H9 (cell line): Measurements from ENCODE around the gene TMEM92. TPM values are rescaled to one million over a fixed set of nuclear protein-coding genes. Genes with fewer than 3 reads are reported as not detected.

ENCODE experiments used
- DNase-seq: peaks from one replicate; pipeline ENCODE4 v3.0.0-alpha.2; 2017
- H2AFZ ChIP-seq: one replicate; pipeline ENCODE4 v1.6.1; 2013; ENCODE audit warnings: mild to moderate bottlenecking, low read length, control low read depth, moderate library complexity
- H2AK5ac ChIP-seq: 2 replicates; pipeline ENCODE4 v1.6.1; 2013; ENCODE audit warnings: low read length, control low read depth, mixed read lengths; ENCODE audit not compliant: insufficient read length
- H2BK120ac ChIP-seq: one replicate; pipeline ENCODE4 v1.6.1; 2013; ENCODE audit warnings: low read depth, mild to moderate bottlenecking, low read length, control low read depth, inconsistent platforms; ENCODE audit not compliant: poor library complexity, severe bottlenecking
- H2BK12ac ChIP-seq: 2 replicates; pipeline ENCODE4 v1.6.1; 2013; ENCODE audit warnings: low read length, control low read depth, mixed read lengths, low read depth; ENCODE audit not compliant: insufficient read length
- H2BK15ac ChIP-seq: 2 replicates; pipeline ENCODE4 v1.6.1; 2013; ENCODE audit warnings: low read depth, low read length, control low read depth
- H2BK20ac ChIP-seq: one replicate; pipeline ENCODE4 v1.6.1; 2013; ENCODE audit warnings: low read depth, mild to moderate bottlenecking, low read length, control low read depth, inconsistent platforms; ENCODE audit not compliant: poor library complexity, severe bottlenecking
- H2BK5ac ChIP-seq: 2 replicates; pipeline ENCODE4 v1.6.1; 2013; ENCODE audit warnings: low read length, control low read depth, mixed read lengths; ENCODE audit not compliant: insufficient read length
- H3K14ac ChIP-seq: 2 replicates; pipeline ENCODE4 v1.6.1; 2013; ENCODE audit warnings: low read length, control low read depth; ENCODE audit not compliant: insufficient read depth
- H3K18ac ChIP-seq: 2 replicates; pipeline ENCODE4 v1.6.1; 2013; ENCODE audit warnings: low read depth, mild to moderate bottlenecking, mixed read lengths, low read length, control low read depth; ENCODE audit not compliant: insufficient read length
- H3K23ac ChIP-seq: 2 replicates; pipeline ENCODE4 v1.6.1; 2013; ENCODE audit warnings: low read length, control low read depth, mixed read lengths, low read depth; ENCODE audit not compliant: insufficient read length
- H3K23me2 ChIP-seq: 2 replicates; pipeline ENCODE4 v1.6.1; 2013; ENCODE audit warnings: low read depth, mild to moderate bottlenecking, mixed read lengths, low read length, control low read depth; ENCODE audit not compliant: insufficient read length, poor library complexity, severe bottlenecking
- H3K27ac ChIP-seq: 2 replicates; pipeline ENCODE4 v1.5.1; 2013; ENCODE audit warnings: low read length, control low read depth, mixed read lengths, low read depth; ENCODE audit not compliant: insufficient read length
- H3K27me3 ChIP-seq: 2 replicates; pipeline ENCODE4 v1.6.1; 2013; ENCODE audit warnings: low read length, control low read depth, inconsistent platforms; ENCODE audit not compliant: insufficient read depth
- H3K4ac ChIP-seq: 2 replicates; pipeline ENCODE4 v1.6.1; 2013; ENCODE audit warnings: low read depth, mild to moderate bottlenecking, control low read depth, inconsistent platforms, low read length, moderate library complexity
- H3K4me1 ChIP-seq: 2 replicates; pipeline ENCODE4 v1.6.1; 2013; ENCODE audit warnings: low read length, control low read depth, inconsistent platforms; ENCODE audit not compliant: insufficient read depth
- H3K4me2 ChIP-seq: 2 replicates; pipeline ENCODE4 v1.6.1; 2013; ENCODE audit warnings: low read length, control low read depth, mixed read lengths; ENCODE audit not compliant: insufficient read length, insufficient read depth
- H3K56ac ChIP-seq: 2 replicates; pipeline ENCODE4 v1.6.1; 2013; ENCODE audit warnings: low read depth, mild to moderate bottlenecking, mixed read lengths, low read length, control low read depth; ENCODE audit not compliant: insufficient read length
- H3K79me1 ChIP-seq: 2 replicates; pipeline ENCODE4 v1.6.1; 2013; ENCODE audit warnings: low read depth, mild to moderate bottlenecking, moderate library complexity, low read length, control low read depth, inconsistent platforms; ENCODE audit not compliant: insufficient read depth, poor library complexity, severe bottlenecking
- H3K79me2 ChIP-seq: 2 replicates; pipeline ENCODE4 v1.6.1; 2013; ENCODE audit warnings: low read length, control low read depth, inconsistent platforms; ENCODE audit not compliant: insufficient read depth
- H3K9ac ChIP-seq: 2 replicates; pipeline ENCODE4 v1.6.1; 2013; ENCODE audit warnings: low read length, control low read depth, mixed read lengths; ENCODE audit not compliant: insufficient read length; ENCODE audit errors: extremely low read depth
- H3K9me3 ChIP-seq: one replicate; pipeline ENCODE4 v1.6.1; 2013; ENCODE audit warnings: low read depth, low read length, inconsistent platforms; ENCODE audit not compliant: control insufficient read depth
- H3T11ph ChIP-seq: one replicate; pipeline ENCODE4 v1.6.1; 2013; ENCODE audit warnings: mild to moderate bottlenecking, low read length, control low read depth, inconsistent platforms
- H4K20me1 ChIP-seq: one replicate; pipeline ENCODE4 v1.6.1; 2013; ENCODE audit not compliant: control insufficient read depth, insufficient read length, insufficient read depth
- H4K5ac ChIP-seq: 2 replicates; pipeline ENCODE4 v1.6.1; 2013; ENCODE audit warnings: low read depth, mild to moderate bottlenecking, mixed read lengths, low read length, control low read depth; ENCODE audit not compliant: insufficient read length
- H4K8ac ChIP-seq: replicated peaks from 2 replicates; pipeline ENCODE4 v1.6.1; 2013; ENCODE audit warnings: low read length, control low read depth, mixed read lengths, low read depth; ENCODE audit not compliant: insufficient read length
- H4K91ac ChIP-seq: 2 replicates; pipeline ENCODE4 v1.6.1; 2013; ENCODE audit warnings: low read depth, mild to moderate bottlenecking, moderate library complexity, mixed read lengths, low read length, control low read depth; ENCODE audit not compliant: insufficient read length
- H3K27ac Mint-ChIP-seq, 3 experiments: 2 replicates in 2 of 3; 3 replicates in 1 of 3; pipeline ENCODE4 v1.8.0; 2020 to 2021; ENCODE audit warnings: mixed read lengths in 3 of 3, mild to moderate bottlenecking in 1 of 3, moderate library complexity in 1 of 3
- H3K27me3 Mint-ChIP-seq: 2 replicates; pipeline ENCODE4 v1.8.0; 2021; ENCODE audit warnings: low read depth, mild to moderate bottlenecking, moderate library complexity, mixed read lengths
- H3K36me3 Mint-ChIP-seq, 3 experiments: 2 replicates in 2 of 3; 3 replicates in 1 of 3; pipeline ENCODE4 v1.8.0; 2020 to 2021; ENCODE audit warnings: low read depth in 3 of 3, mixed read lengths in 3 of 3; ENCODE audit not compliant: insufficient read depth in 1 of 3
- H3K4me1 Mint-ChIP-seq, 2 experiments: 2 replicates each; pipeline ENCODE4 v1.8.0; 2020; ENCODE audit warnings: mixed read lengths in 2 of 2
- H3K4me3 Mint-ChIP-seq, 2 experiments: 2 replicates in 1 of 2; 3 replicates in 1 of 2; pipeline ENCODE4 v1.8.0; 2020 to 2021; ENCODE audit warnings: mild to moderate bottlenecking in 2 of 2, mixed read lengths in 2 of 2, moderate library complexity in 1 of 2
- H3K9me3 Mint-ChIP-seq, 2 experiments: 2 replicates in 1 of 2; 3 replicates in 1 of 2; pipeline ENCODE4 v1.8.0; 2020; ENCODE audit warnings: mild to moderate bottlenecking in 2 of 2, mixed read lengths in 2 of 2, moderate library complexity in 1 of 2
- WGBS: extraction: QIAGEN DNeasy Blood & Tissue Kit; methylation state at CpG from one replicate; pipeline ENCODE4 v1.1.7; 2013; ENCODE audit warnings: missing lambda C conversion rate, low lambda C conversion rate, mixed read lengths; ENCODE audit not compliant: insufficient read length; ENCODE audit errors: extremely low coverage; 5-methylcytosine and 5-hydroxymethylcytosine counted together
- total RNA-seq: library from RNA; stranded (reverse); gene quantifications from 2 replicates; pipeline ENCODE4 v1.2.1, GENCODE V29; 2021
- TF ChIP-seq, protein P1 (sequence below): fragments of 200-600 bp; sonication (generic); conservative IDR thresholded peaks from 3 replicates; pipeline ENCODE4 v1.8.0; 2021; ENCODE audit warnings: antibody characterized with exemption, mild to moderate bottlenecking

TMEM92 gene
- total RNA-seq, 1 experiment from 2014 or later: 10.9 TPM

DNA sequence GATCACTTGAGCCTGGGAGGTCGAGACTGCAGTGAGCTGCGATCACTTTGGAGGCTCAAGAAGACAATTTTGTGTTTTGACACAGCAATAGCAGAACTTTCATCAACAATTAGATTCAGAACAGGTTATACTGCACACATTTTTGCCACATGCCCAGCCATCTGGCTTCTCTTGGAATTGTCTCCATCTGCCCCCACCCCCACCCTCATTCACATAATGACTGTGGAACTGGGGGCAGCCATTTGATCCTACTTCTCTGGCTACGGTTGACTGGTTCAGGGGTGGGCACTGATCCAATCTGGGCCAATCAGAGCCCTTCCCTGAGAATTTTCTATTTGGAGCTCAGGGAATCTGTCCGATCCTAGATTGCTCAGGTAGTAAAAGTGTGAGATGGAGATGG is 14.0 kb downstream of the TMEM92 start:
- no peak overlapping the region for H3K23ac ChIP-seq
- no peak overlapping the region for H4K91ac ChIP-seq
- no peaks in the 10 kb centered on the region; the same call in 1 of the 2 replicates for H3K27me3 ChIP-seq
- H2BK120ac ChIP-seq: no peak overlapping the region
- WGBS: no CpG with 5 or more reads among the region's 4 CpGs
- H3K79me1 ChIP-seq: no peaks in the 10 kb centered on the region
- no peak for DNase-seq
- H2BK20ac ChIP-seq: no peak overlapping the region
- no peak overlapping the region for H3K27ac Mint-ChIP-seq
- no peak overlapping the region for H2AFZ ChIP-seq
- H3T11ph ChIP-seq: no peak overlapping the region
- H3K36me3 Mint-ChIP-seq: peaks cover 2% of the 10 kb centered on the region in 3 experiments; a peak in 4 of 7 replicates
- no peak overlapping the region for H2BK12ac ChIP-seq
- H4K8ac ChIP-seq: no peak overlapping the region
- peaks cover 5% of the 10 kb centered on the region; the same call in 1 of the 2 replicates for H3K4me1 ChIP-seq
- H3K56ac ChIP-seq: no peak overlapping the region
- peaks cover 31 to 35% of the 10 kb centered on the region in 2 experiments for H3K4me1 Mint-ChIP-seq
- H2BK5ac ChIP-seq: no peak overlapping the region
- no peak overlapping the region for H3K4ac ChIP-seq
- no peak overlapping the region for H4K5ac ChIP-seq
- peaks cover 1 to 7% of the 10 kb centered on the region in 2 experiments; a peak in 3 of 5 replicates for H3K9me3 Mint-ChIP-seq
- no peaks in the 10 kb centered on the region for H4K20me1 ChIP-seq
- no peak overlapping the region for H3K4me3 Mint-ChIP-seq
- no peak overlapping the region for H3K27ac ChIP-seq
- H3K14ac ChIP-seq: no peak overlapping the region
- no peak overlapping the region for H2AK5ac ChIP-seq
- H3K9ac ChIP-seq: no peak overlapping the region
- no peaks in the 10 kb centered on the region for H3K9me3 ChIP-seq
- TF ChIP-seq, protein P1, sequence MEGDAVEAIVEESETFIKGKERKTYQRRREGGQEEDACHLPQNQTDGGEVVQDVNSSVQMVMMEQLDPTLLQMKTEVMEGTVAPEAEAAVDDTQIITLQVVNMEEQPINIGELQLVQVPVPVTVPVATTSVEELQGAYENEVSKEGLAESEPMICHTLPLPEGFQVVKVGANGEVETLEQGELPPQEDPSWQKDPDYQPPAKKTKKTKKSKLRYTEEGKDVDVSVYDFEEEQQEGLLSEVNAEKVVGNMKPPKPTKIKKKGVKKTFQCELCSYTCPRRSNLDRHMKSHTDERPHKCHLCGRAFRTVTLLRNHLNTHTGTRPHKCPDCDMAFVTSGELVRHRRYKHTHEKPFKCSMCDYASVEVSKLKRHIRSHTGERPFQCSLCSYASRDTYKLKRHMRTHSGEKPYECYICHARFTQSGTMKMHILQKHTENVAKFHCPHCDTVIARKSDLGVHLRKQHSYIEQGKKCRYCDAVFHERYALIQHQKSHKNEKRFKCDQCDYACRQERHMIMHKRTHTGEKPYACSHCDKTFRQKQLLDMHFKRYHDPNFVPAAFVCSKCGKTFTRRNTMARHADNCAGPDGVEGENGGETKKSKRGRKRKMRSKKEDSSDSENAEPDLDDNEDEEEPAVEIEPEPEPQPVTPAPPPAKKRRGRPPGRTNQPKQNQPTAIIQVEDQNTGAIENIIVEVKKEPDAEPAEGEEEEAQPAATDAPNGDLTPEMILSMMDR: no peak
- H3K23me2 ChIP-seq: no peaks in the 10 kb centered on the region
- H3K4me2 ChIP-seq: no peak overlapping the region
- no peak overlapping the region for H3K18ac ChIP-seq
- H2BK15ac ChIP-seq: no peak overlapping the region
- H3K79me2 ChIP-seq: no peaks in the 10 kb centered on the region
- peaks cover 20% of the 10 kb centered on the region for H3K27me3 Mint-ChIP-seq
